DND-41 (cell line): ENCODE data around the gene NTM.

Experiments
- CTCF ChIP-seq: IDR thresholded peaks from 2 replicates; pipeline ENCODE4 v1.5.1; 2012; ENCODE audit warnings: borderline replicate concordance, low read length, moderate library complexity, mild to moderate bottlenecking; ENCODE audit not compliant: poor library complexity, severe bottlenecking; ENCODE audit errors: extremely low read depth
- EZH2 ChIP-seq: IDR thresholded peaks from 3 replicates; pipeline ENCODE4 v1.6.1; 2012; ENCODE audit warnings: borderline replicate concordance, low read depth, mild to moderate bottlenecking, moderate library complexity, low read length, inconsistent platforms; ENCODE audit not compliant: severe bottlenecking

GRCh38 chr11:131987703-131988102 lies 617.3 kb downstream of the NTM start:
- TF ChIP-seq CTCF (no peak), EZH2 (no peak)
